ENCODE measurements around the gene ADAM8. TPM values are rescaled to one million over a fixed set of nuclear protein-coding genes. Genes with fewer than 3 reads are reported as not detected.

Gene ADAM8
- total RNA-seq, 2 experiments from 2014 or later, result 106 to 115 TPM

DNA sequence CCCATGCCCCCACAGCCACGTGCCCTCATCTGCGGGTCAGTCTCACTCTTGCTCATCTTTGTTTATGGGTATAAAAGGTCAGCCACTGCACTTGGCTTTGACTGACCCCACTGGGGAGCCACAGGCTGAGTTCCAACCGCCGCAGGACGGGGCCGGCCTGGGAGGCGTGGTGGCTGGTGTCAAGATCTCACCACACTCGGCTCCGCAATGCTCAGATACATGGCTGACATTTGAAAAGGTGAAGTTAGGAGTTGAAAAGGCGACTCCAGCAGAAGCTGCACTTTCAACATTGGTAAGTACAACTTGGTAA lies 17.1 kb upstream of the ADAM8 start:
- CTCF ChIA-PET, result interaction anchor here (2.8 kb wide), 1 partner anchor 14 kb away, joined by 11 read pairs; no protein-coding TSS in a partner anchor
- ATAC-seq, result no peak
- intact Hi-C loops (cut with micrococcal nuclease), result no loop called here
- Mint-ChIP-seq H3K4me1 (ENCODE audit: low read depth) (peaks cover 5% of the 10 kb centered on the region), H3K9me3 (no peaks in the 10 kb centered on the region), H3K4me3 (no peak overlapping the region), H3K36me3 (ENCODE audit: low read depth) (peaks cover 42% of the 10 kb centered on the region), H3K27me3 (no peaks in the 10 kb centered on the region), H3K27ac (no peak overlapping the region)
- POLR2A ChIA-PET, result interaction anchor here (1.3 kb wide), 1 partner anchor 14 kb away, joined by 4 read pairs; no protein-coding TSS in a partner anchor
- no peak for DNase-seq
- TF ChIP-seq, protein P1, sequence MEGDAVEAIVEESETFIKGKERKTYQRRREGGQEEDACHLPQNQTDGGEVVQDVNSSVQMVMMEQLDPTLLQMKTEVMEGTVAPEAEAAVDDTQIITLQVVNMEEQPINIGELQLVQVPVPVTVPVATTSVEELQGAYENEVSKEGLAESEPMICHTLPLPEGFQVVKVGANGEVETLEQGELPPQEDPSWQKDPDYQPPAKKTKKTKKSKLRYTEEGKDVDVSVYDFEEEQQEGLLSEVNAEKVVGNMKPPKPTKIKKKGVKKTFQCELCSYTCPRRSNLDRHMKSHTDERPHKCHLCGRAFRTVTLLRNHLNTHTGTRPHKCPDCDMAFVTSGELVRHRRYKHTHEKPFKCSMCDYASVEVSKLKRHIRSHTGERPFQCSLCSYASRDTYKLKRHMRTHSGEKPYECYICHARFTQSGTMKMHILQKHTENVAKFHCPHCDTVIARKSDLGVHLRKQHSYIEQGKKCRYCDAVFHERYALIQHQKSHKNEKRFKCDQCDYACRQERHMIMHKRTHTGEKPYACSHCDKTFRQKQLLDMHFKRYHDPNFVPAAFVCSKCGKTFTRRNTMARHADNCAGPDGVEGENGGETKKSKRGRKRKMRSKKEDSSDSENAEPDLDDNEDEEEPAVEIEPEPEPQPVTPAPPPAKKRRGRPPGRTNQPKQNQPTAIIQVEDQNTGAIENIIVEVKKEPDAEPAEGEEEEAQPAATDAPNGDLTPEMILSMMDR (IDR thresholded peaks at IDR 0.05), result no peak

DNA sequence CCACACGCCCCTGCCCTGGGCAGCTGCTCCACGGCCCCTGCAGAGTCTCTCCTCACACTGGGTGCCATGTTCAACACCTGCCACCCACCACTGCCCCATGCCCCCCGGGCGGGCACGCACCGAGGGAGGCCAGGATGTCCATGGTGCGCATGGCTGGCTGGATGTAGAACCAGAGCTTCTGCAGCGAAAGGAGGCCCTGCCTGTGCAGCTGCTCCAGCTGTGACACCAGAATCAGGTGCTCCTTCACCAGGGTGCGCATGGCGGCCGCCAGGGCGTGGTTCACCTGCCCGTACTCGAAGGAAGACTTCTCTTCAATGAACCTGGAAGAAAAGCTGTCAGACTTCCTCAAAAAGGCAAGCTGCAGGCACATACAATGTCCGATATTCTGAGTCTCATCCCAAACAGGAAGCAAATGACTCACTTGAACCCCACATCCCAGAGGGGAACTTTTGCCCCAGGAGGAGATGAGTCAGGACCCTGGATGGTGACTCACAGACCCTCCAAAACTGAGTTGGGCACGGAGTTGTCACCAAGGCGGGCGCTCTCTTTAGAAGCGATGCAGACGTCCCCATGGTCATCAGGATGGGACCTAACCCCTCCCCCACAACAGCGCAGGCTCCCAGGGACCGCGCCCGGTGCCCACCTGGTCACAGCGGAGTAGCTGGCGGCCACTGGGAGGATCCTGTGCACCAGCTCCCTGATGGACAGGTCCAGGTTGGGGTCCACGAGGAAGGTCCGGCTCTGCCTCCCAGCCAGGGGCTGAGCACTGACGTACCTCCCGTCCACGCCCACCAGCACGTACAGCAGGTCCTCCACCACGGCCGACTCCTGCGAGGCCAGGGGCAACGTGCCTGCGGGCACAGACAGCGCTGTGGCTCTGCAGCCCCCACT lies 16.5 kb upstream of the ADAM8 start:
- DNase-seq (peak; percentile 29), ATAC-seq (peak; percentile 55)
- intact Hi-C loops (cut with micrococcal nuclease), result no loop called here
- Mint-ChIP-seq H3K27ac (no peak overlapping the region), H3K27me3 (no peaks in the 10 kb centered on the region), H3K9me3 (no peaks in the 10 kb centered on the region), H3K4me1 (ENCODE audit: low read depth) (peaks cover 5% of the 10 kb centered on the region), H3K4me3 (no peak overlapping the region), H3K36me3 (ENCODE audit: low read depth) (peaks cover 44% of the 10 kb centered on the region)
- CTCF ChIA-PET, result interaction anchor here (2.8 kb wide), 1 partner anchor 14 kb away, joined by 11 read pairs; no protein-coding TSS in a partner anchor
- POLR2A ChIA-PET, result interaction anchor here (0.7 to 0.9 kb wide), 2 partner anchors 14 to 16 kb away, joined by 3 to 4 read pairs; no protein-coding TSS in a partner anchor
- TF ChIP-seq, protein P1 (IDR thresholded peaks at IDR 0.05), result no peak

DNA sequence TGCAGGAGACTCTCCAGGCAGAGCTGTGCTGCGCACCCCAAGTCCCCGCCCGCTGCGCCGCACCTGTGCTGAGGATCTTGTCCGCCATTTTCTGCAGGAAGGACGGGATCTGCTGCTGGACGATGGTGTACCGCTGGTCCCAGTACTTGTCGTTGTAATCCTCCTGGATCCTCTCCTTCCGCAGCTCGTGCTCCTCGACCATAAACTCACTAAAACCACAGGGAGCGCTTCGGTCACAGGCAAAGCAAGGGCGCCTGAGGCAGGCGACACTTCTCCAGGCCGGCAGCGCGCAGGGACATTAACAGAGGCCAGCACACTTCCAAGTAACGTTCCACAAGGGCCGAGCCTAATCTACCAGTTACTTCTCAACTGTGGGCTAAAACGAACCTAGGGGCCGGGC lies 13.1 kb upstream of the ADAM8 start:
- intact Hi-C loops (cut with micrococcal nuclease), result no loop called here
- H3K36me3 Mint-ChIP-seq (ENCODE audit: low read depth), result peaks cover 43% of the 10 kb centered on the region
- H3K27ac Mint-ChIP-seq, result no peak overlapping the region
- H3K9me3 Mint-ChIP-seq, result no peaks in the 10 kb centered on the region
- H3K4me1 Mint-ChIP-seq (ENCODE audit: low read depth), result peaks cover 5% of the 10 kb centered on the region
- TF ChIP-seq, protein P1 (IDR thresholded peaks at IDR 0.05), result no peak
- H3K27me3 Mint-ChIP-seq, result no peaks in the 10 kb centered on the region
- CTCF ChIA-PET, result interaction anchor here (1.2 kb wide), 1 partner anchor 149 kb away, joined by 3 read pairs; no protein-coding TSS in a partner anchor
- ATAC-seq (no peak), DNase-seq (no peak)
- no peak overlapping the region for H3K4me3 Mint-ChIP-seq
- POLR2A ChIA-PET, result no interaction called here

DNA sequence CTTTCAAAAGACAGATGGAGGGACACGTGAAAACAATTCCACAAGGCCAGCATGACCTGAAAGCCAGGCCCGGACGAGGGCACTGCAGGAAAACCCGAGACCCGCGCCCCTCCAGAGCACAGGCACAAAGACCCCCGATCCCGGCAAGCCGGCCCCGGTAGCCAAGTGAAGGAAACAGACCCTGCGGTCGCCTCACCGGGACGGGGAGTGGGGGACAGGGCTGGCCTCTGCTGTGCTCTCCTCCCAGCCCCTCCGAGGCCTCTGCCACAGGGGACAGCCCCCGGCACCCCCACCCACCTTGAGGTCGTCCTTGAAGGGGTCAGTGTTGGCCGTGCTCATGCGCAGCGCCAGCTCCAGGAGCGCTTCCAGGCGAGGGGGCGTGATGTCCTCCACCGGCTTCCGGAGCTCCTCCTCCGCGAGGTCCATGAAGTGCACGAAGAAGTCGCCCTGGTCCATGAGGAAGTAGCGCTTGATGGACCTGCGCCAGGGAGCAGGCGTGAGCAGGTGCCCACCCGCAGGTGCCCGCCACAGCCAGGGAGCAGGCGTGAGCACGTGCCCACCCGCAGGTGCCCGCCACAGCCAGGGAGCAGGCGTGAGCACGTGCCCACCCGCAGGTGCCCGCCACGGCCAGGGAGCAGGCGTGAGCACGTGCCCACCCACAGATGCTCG lies 11.3 kb upstream of the ADAM8 start:
- no peaks in the 10 kb centered on the region for H3K27me3 Mint-ChIP-seq

More for the DNA sequence above, 11.3 kb upstream of the ADAM8 start:
- H3K4me1 Mint-ChIP-seq (ENCODE audit: low read depth), result no peaks in the 10 kb centered on the region
- DNase-seq (no peak), ATAC-seq (no peak)
- TF ChIP-seq, protein P1 (IDR thresholded peaks at IDR 0.05), result no peak
- no peak overlapping the region for H3K27ac Mint-ChIP-seq
- H3K36me3 Mint-ChIP-seq (ENCODE audit: low read depth), result peaks cover 40% of the 10 kb centered on the region
- H3K9me3 Mint-ChIP-seq, result no peaks in the 10 kb centered on the region
- ChIA-PET POLR2A (no interaction called here), CTCF (no interaction called here)
- no peak overlapping the region for H3K4me3 Mint-ChIP-seq
- intact Hi-C loops (cut with micrococcal nuclease), result no loop called here

Measured in activated CD8-positive, alpha-beta T cell treated with anti-CD3 and anti-CD28 coated beads for 36 hours (primary cell).